Activated T-helper 9 cell treated with anti-CD3 and anti-CD28 coated beads, Interleukin-2, amount 50 U/mL, for 16 hours (primary cell): Measurements from ENCODE around the gene TLE1.

Experiments
- DNase-seq: peaks from one replicate; pipeline ENCODE4 v3.0.0-alpha.2; 2020; ENCODE audit warnings: low read depth

Gene TLE1

GRCh38 chr9:81573415-81574321, 115.7 kb downstream of the TLE1 start:
- no peak for DNase-seq

GRCh38 chr9:81570083-81570482, 119.3 kb downstream of the TLE1 start:
- DNase-seq, result no peak

GRCh38 chr9:81566074-81566698, 123.2 kb downstream of the TLE1 start:
- no peak for DNase-seq

DNA sequence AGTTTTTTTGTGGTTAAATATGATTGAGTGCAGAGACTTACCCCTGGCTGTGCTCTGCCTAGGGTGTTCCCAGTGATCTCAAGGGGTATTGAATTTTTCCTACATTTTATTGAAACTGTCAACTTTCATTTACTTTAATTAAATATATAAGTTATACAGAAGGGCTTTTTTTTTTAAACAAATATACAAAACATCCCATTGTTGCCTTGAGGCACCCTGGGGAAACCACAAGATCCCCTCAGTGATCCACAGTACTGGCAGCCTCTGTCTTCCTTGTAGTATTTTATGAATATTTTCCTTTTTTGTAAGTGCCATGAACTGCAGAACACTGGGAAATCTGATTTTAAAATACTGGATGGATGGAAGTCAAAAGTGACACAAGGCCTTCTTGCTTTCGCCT, 123.7 kb downstream of the TLE1 start:
- no peak for DNase-seq

- DNase-seq, result no peak
Measured at GRCh38 chr9:81565144-81565543, 124.2 kb downstream of the TLE1 start.

DNA sequence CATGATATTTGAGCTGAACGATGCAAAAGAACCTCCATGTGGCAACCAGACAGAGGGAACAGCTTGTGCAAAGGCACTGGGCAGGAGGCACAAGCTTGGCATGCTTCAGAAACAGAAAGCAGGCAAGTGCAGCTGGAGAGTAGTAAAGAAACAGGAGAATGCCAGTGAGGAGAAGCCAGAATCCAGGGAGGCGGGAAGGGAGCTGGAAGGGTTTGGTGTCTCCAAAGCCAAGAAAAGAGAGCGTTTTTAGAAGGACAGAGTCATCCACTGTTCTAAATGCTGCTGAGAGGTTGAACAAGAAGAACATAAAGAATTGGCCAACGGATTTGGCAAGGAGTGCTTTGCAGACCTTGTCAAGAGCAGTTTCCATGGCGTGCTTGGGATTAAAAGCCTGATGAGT, 124.7 kb downstream of the TLE1 start:
- no peak for DNase-seq

DNA sequence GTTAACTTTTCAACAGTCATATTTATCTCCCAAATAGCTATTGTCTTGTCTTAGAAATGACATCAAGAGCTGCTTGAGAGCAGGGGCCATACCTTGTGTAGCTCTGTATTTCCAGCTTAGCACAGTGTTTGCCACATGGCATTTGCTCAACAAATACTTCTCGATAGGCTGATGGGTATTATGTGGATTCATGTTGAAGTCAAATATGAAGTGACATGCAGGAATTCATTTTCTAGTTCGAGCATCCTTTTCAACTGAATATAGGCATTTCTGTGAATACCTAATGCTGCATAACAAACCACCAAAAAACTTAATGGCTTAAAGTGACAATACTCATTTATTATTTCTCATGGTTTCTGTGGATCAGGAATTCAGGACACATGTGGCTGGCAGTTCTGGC, 125.6 kb downstream of the TLE1 start:
- DNase-seq, result no peak

- no peak for DNase-seq
Measured at GRCh38 chr9:81563020-81563407, 126.3 kb downstream of the TLE1 start.

- DNase-seq, result no peak
Measured at GRCh38 chr9:81562231-81563019, 126.9 kb downstream of the TLE1 start.

- DNase-seq, result no peak
Measured at GRCh38 chr9:81560851-81561732, 128.3 kb downstream of the TLE1 start.

GRCh38 chr9:81559709-81560108, 129.6 kb downstream of the TLE1 start:
- no peak for DNase-seq

GRCh38 chr9:81559197-81559596, 130.2 kb downstream of the TLE1 start:
- no peak for DNase-seq

GRCh38 chr9:81558091-81558830, 131.1 kb downstream of the TLE1 start:
- DNase-seq, result no peak

DNA sequence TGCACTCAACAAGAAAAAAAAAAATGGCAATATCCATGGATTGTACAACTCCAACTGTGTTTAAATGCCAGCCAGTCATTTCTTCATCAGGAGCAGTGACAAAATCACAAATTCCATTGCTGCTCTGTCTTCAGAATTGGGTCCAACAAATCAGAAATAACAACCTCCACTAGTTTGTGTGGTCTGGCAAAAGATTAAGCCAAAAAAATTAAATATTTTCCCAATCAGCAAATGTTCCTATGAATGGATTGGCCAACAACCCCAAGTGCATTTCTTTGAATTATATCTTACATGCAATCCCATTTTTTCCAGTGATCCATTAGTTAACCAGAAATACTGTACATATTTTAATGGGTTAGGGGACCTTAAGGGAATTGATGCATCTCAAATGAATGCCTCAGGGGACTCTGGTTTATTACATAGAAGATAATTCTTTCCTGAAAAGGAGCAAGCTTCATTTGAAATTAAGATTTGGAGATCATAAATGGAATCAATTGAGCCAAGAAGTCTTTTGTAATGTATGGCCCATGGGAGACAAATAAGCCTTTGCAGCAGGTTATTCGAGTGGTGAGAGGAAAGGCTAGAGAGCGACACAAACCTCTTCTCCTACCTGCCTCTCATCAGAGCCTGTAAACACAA, 131.8 kb downstream of the TLE1 start:
- no peak for DNase-seq

- no peak for DNase-seq
Measured at GRCh38 chr9:81556923-81557322, 132.4 kb downstream of the TLE1 start.

GRCh38 chr9:81552581-81552991, 136.8 kb downstream of the TLE1 start:
- DNase-seq, result no peak

- no peak for DNase-seq
Measured at GRCh38 chr9:81550207-81550583, 139.2 kb downstream of the TLE1 start.

- DNase-seq, result no peak
Measured at GRCh38 chr9:81549500-81550206, 139.7 kb downstream of the TLE1 start.

DNA sequence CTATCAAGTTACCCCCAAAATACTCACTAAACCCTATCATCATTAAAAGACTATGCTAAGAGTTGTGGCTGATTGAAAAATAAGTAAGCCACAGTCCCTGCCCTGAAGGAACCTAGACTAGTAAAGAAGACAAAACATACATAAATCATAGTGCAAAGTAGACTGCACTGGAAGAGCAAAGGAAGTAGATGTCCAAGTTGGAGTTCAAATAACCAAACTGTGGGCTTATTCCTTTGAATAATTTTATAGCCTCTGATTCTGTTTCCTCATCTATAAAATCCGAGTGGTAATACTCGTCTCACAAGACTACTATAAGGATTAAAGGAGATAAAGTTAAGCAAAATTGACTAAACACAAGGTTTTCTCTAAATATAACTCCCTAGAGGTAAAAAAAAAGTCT, 140.4 kb downstream of the TLE1 start:
- no peak for DNase-seq

DNA sequence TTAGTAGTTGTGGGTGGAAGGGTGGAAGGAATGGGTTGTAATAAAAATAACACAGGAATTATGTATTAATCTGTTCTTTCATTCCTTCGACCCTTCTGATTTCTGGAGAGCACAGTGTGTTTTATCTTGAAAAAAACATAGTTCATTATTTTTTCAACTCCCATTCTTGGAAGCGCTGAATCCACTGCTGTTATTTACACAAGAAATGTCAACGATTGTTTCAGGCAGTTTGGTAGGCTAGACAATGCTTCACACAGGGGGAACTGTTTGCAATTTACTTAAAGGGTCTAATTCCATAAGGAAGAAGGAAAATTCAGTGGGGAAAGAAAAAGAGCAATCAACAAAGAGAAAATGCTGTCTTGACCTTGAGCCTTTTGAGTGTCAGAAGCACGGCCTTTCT, 142.9 kb downstream of the TLE1 start:
- no peak for DNase-seq
